MCF 10A (cell line): ENCODE measurements around the gene VAMP2. TPM values are rescaled to one million over a fixed set of nuclear protein-coding genes. Genes with fewer than 3 reads are reported as not detected.

Source experiments
- BruUV-seq: library from RNA; stranded (reverse); fragments of 400-500 nt; replicated peaks from 2 replicates; lab custom pipeline; 2021; lab: Mats Ljungman, UMichigan
- CTCF ChIA-PET: fragments of 300-600 bp; sonication (Branson Sonifier 250); formaldehyde crosslinking; extraction: SDS; loops from one replicate; lab custom pipeline; 2021; ENCODE audit warnings: antibody characterized with exemption, inconsistent platforms; lab: Yijun Ruan, JAX
- POLR2A ChIA-PET: fragments of 300-600, 350-650 bp; sonication (Branson Sonifier 250); formaldehyde crosslinking; extraction: SDS; loops from one replicate; lab custom pipeline; 2020; ENCODE audit warnings: antibody characterized with exemption, inconsistent platforms; lab: Yijun Ruan, JAX
- DNase-seq: peaks from one replicate; pipeline ENCODE4 v3.0.0-alpha.2; 2018; ENCODE audit not compliant: unreplicated experiment
- H3K27ac Mint-ChIP-seq: one replicate; pipeline ENCODE4 v1.8.0; 2022; ENCODE audit warnings: mild to moderate bottlenecking, low read depth, mixed read lengths; ENCODE audit not compliant: unreplicated experiment
- H3K27me3 Mint-ChIP-seq: one replicate; pipeline ENCODE4 v1.8.0; 2022; ENCODE audit warnings: mixed read lengths; ENCODE audit not compliant: insufficient read depth, unreplicated experiment
- H3K36me3 Mint-ChIP-seq: one replicate; pipeline ENCODE4 v1.8.0; 2022; ENCODE audit warnings: mild to moderate bottlenecking, moderate library complexity, mixed read lengths; ENCODE audit not compliant: insufficient read depth, unreplicated experiment
- H3K4me1 Mint-ChIP-seq: one replicate; pipeline ENCODE4 v1.8.0; 2022; ENCODE audit warnings: mixed read lengths; ENCODE audit not compliant: insufficient read depth, unreplicated experiment
- H3K4me3 Mint-ChIP-seq: one replicate; pipeline ENCODE4 v1.8.0; 2022; ENCODE audit warnings: mild to moderate bottlenecking, moderate library complexity, mixed read lengths; ENCODE audit not compliant: unreplicated experiment
- H3K9me3 Mint-ChIP-seq: one replicate; pipeline ENCODE4 v1.8.0; 2022; ENCODE audit warnings: mixed read lengths; ENCODE audit not compliant: unreplicated experiment
- CTCF ChIP-seq: fragments of 200-600 bp; IDR thresholded peaks from one replicate; pipeline ENCODE4 v1.8.0; 2022; ENCODE audit warnings: antibody characterized with exemption, mild to moderate bottlenecking; ENCODE audit not compliant: unreplicated experiment
- intact Hi-C: fragments of 100-400 bp; cut with micrococcal nuclease; formaldehyde crosslinking; loops from 2 replicates; pipeline ENCODE4 v1.14.1; 2022
- total RNA-seq: library from RNA; stranded (reverse); gene quantifications from 2 replicates; pipeline ENCODE4 v1.2.3, GENCODE V29; 2022

VAMP2 gene
- total RNA-seq, 1 experiment from 2014 or later, result 37.7 TPM

DNA sequence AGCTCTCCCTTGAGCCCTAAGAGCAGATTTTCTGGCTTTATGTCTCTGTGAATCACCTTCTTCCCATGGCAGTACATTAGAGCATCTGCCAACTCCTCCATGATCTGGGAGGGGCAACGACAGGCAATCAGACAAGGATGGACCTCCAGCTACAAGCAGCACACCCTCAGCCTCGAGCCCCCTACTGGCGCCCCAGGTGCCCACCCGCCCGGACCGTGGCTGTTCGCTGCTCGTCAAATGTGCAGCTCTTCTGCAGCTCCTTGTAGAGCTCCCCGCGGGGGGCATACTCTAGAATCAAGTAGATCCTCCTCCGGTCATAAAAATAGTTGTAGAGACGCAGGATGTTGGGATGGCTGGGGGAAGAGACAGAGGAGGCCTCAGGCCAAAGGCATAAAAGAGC lies 43.8 kb upstream of the VAMP2 start:
- intact Hi-C loops, result no loop called here
- POLR2A ChIA-PET, result interaction anchor here (1.0 to 1.7 kb wide), 2 partner anchors 15 kb away, joined by 3 to 5 read pairs; no protein-coding TSS in a partner anchor
- no peak overlapping the region for H3K27ac Mint-ChIP-seq
- TF ChIP-seq CTCF, result no peak
- peaks cover 6% of the 10 kb centered on the region for H3K4me1 Mint-ChIP-seq
- H3K4me3 Mint-ChIP-seq, result no peak overlapping the region
- no peak for DNase-seq
- CTCF ChIA-PET, result interaction anchor here (0.6 kb wide), 1 partner anchor 27 kb away, joined by 4 read pairs; no protein-coding TSS in a partner anchor
- H3K27me3 Mint-ChIP-seq, result no peaks in the 10 kb centered on the region
- BruUV-seq, result no TSS peak
- H3K36me3 Mint-ChIP-seq, result peaks cover 19% of the 10 kb centered on the region
- no peaks in the 10 kb centered on the region for H3K9me3 Mint-ChIP-seq

DNA sequence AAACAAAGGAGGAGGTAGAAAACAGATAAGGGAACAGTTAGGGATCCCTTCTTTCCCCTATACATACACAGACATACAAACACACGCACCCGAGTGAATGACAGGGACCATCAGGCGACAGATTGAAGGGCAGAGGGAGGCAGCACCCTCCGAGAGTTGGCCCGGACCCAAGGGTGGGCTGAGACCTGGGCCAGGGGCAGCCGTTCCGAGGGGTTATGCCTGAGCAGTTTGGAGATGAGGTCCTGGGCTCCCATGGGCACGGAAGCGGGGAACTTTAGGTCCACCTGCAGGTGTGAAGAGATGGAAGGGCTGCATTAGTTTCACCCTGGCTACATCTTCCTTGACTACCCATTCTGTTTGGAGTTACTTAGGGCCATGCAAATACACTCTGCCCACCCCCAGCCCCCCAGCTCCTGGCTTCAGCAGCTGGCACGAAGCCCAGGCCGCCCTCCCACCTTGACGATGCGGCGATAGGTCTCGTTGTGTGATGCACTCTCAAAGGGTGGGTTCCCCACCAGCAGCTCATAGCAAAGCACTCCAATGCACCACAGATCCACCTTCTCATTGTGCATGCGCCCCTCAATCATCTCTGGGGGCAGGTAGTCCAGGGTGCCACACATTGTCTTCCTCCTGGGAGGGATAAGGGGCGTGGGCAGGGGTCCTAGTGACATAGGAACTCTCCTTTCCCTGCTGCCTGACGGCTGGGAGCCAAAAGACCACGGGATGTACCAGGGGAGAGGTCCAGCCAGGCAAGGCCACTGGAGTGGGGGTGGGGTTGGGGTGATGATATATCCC lies 42.2 kb upstream of the VAMP2 start:
- no peaks in the 10 kb centered on the region for H3K4me1 Mint-ChIP-seq
- H3K4me3 Mint-ChIP-seq, result no peak overlapping the region
- H3K27ac Mint-ChIP-seq, result no peak overlapping the region
- H3K36me3 Mint-ChIP-seq, result peaks cover 13% of the 10 kb centered on the region
- no peaks in the 10 kb centered on the region for H3K27me3 Mint-ChIP-seq
- intact Hi-C loops, result no loop called here
- DNase-seq, result no peak
- H3K9me3 Mint-ChIP-seq, result no peaks in the 10 kb centered on the region
- CTCF ChIA-PET, result interaction anchor here (0.7 kb wide), 1 partner anchor 82 kb away, joined by 3 read pairs; no protein-coding TSS in a partner anchor
- BruUV-seq, result no TSS peak
- POLR2A ChIA-PET, result interaction anchor here (0.6 to 1.7 kb wide), 4 partner anchors 13 to 66 kb away, joined by 3 to 5 read pairs (median 4); partner anchors contain the start of gene CTC1
- TF ChIP-seq CTCF, result no peak

- POLR2A ChIA-PET, result interaction anchor here (0.6 to 12.5 kb wide), 14 partner anchors 9 to 103 kb away, joined by 3 to 352 read pairs (median 6); partner anchors contain the start of genes ALOXE3, AURKB, CTC1 and PER1
- TSS peak; percentile 30 for BruUV-seq
- peak; percentile 94 for DNase-seq
- no peak for TF ChIP-seq CTCF
- Mint-ChIP-seq H3K4me1 (no peaks in the 10 kb centered on the region), H3K36me3 (peaks cover 8% of the 10 kb centered on the region), H3K4me3 (no peak overlapping the region), H3K27me3 (no peaks in the 10 kb centered on the region), H3K9me3 (no peaks in the 10 kb centered on the region), H3K27ac (no peak overlapping the region)
- CTCF ChIA-PET, result interaction anchor here (0.6 to 1.3 kb wide), 7 partner anchors 8 to 185 kb away, joined by 3 to 6 read pairs (median 4); partner anchors contain the start of gene AURKB
- intact Hi-C loops, result no loop called here
These were observed 29.5 kb upstream of the VAMP2 start for GRCh38 chr17:8192070-8192815.

DNA sequence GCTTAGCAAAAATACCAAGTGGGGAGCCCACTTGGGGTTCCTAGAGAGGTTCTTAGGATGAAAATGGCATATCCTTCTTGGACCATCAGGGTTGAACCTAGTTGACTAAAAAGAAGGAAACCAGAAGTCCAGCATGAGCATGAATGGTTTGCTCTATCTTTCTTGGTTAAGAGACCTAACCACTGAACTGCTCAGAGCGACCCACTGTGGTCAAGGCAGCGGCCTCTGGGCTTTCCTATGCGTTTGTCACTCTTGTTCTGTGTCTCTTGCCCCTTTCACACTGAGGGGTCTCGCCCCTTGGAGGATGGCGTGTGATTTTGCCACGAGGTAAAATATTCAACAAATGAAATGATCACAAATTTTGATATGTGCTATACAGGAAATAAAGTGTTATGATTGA lies 27.8 kb upstream of the VAMP2 start:
- TF ChIP-seq CTCF, result no peak
- CTCF ChIA-PET, result interaction anchor here (1.7 to 5.9 kb wide), 2 partner anchors 31 to 32 kb away, joined by 4 to 42 read pairs; no protein-coding TSS in a partner anchor
- Mint-ChIP-seq H3K4me3 (no peak overlapping the region), H3K9me3 (no peaks in the 10 kb centered on the region), H3K4me1 (no peaks in the 10 kb centered on the region), H3K27me3 (no peaks in the 10 kb centered on the region), H3K27ac (peak overlapping the region; percentile 59), H3K36me3 (peaks cover 8% of the 10 kb centered on the region)
- intact Hi-C loops, result no loop called here
- no peak for DNase-seq
- no TSS peak for BruUV-seq
- POLR2A ChIA-PET, result interaction anchor here (0.6 to 12.5 kb wide), 21 partner anchors 9 to 246 kb away, joined by 3 to 352 read pairs (median 6); partner anchors contain the start of genes ALOXE3, AURKB, CTC1 and HES7
